Psoas muscle (tissue), 8 donors: ENCODE data around the gene INSC. TPM values are rescaled to one million over a fixed set of nuclear protein-coding genes. Genes with fewer than 3 reads are reported as not detected.

Experiments
- ATAC-seq, 4 donors: fragments of 200-7000 bp; cut with Tn5 transposase; one replicate each; pipeline ENCODE4 v1.9.1; 2020; ENCODE audit warnings: moderate library complexity in 3 of 4, mild to moderate bottlenecking in 2 of 4
- DNase-seq, 2 donors: peaks; one replicate each; pipeline ENCODE4 v3.0.0-alpha.2; 2020
- H3K27ac ChIP-seq: fragments of 200-600 bp; one replicate; pipeline ENCODE4 v1.8.0; 2022
- H3K27me3 ChIP-seq, 3 donors: fragments of 200-600 bp in 1 of 3; one replicate each; pipeline versions ENCODE4 v1.6.1 to v1.8.0; 2013 to 2022; ENCODE audit warnings: low read length in 2 of 3, mild to moderate bottlenecking in 2 of 3, moderate library complexity in 1 of 3; ENCODE audit not compliant: insufficient read depth in 3 of 3
- H3K36me3 ChIP-seq, 2 donors: fragments of 200-600 bp in 1 of 2; one replicate each; pipeline versions ENCODE4 v1.6.1 to v1.8.0; 2013 to 2022; ENCODE audit warnings: low read depth in 1 of 2, mild to moderate bottlenecking in 1 of 2, moderate library complexity in 1 of 2; ENCODE audit not compliant: insufficient read depth in 1 of 2
- H3K4me1 ChIP-seq: fragments of 200-600 bp; one replicate; pipeline ENCODE4 v1.8.0; 2022
- H3K4me3 ChIP-seq: fragments of 200-600 bp; one replicate; pipeline ENCODE4 v1.8.0; 2022; ENCODE audit warnings: mild to moderate bottlenecking
- H3K9me3 ChIP-seq: fragments of 200-600 bp; one replicate; pipeline ENCODE4 v1.8.0; 2022
- CTCF ChIP-seq: fragments of 200-600 bp; IDR thresholded peaks from one replicate; pipeline ENCODE4 v1.8.0; 2022; ENCODE audit warnings: antibody characterized with exemption
- WGBS, 3 donors: extraction: QIAGEN DNeasy Blood & Tissue Kit; methylation state at CpG; one replicate each; pipeline versions ENCODE4 v1.1.6 to v1.1.7; 2013; 5-methylcytosine and 5-hydroxymethylcytosine counted together
- intact Hi-C, 2 donors: fragments of 100-400 bp; cut with DNase I; formaldehyde crosslinking; loops; one replicate each; pipeline versions ENCODE4 v1.11.0 to v1.14.2; 2022
- polyA plus RNA-seq, 3 donors: library from polyadenylated mRNA; stranded (reverse); fragments of 200-250 nt; gene quantifications; one replicate each; pipeline ENCODE4 v1.2.3, GENCODE V29; 2013
- total RNA-seq, 4 donors: library from RNA; stranded (reverse); fragmentation: NEBNext Ultra II Directional in 2 of 4; extraction: Animal tissue kit (Norgen Biotek cat#: 25700) in 2 of 4; gene quantifications; one replicate each; pipeline versions ENCODE4 v1.2.1 to v1.2.4, GENCODE V29; 2021 to 2023
- donor health status: healthy with polysubstance abuse.
- donor health status: DM: no; HTN: no; CAD: no; lungs with moderate emphysema.
- donor health status: Bipolar disorder and iron deficiency.
- donor health status: healthy.
- donor health status: DM: yes; HTN: yes; CAD: no.
- donor health status: DM: no; HTN: no; CAD: no.
- donor health status: DM: no; HTN: no; CAD: no.
- donor health status: DM: yes; HTN: yes; CAD: no.

INSC gene
- total and polyA plus RNA-seq, 7 donors, result 0.04 to 1.2 TPM; not detected in 5

GRCh38 chr11:15258433-15259165 is 143.9 kb downstream of the INSC start:
- no peak overlapping the region for H3K27ac ChIP-seq
- no peak for ATAC-seq
- WGBS, 3 donors, result 45 to 53% (median 49%) methylated on average over 3 of the region's 3 CpGs

GRCh38 chr11:15266999-15267398 is 152.3 kb downstream of the INSC start:
- Histone ChIP-seq H3K27ac (no peak overlapping the region), H3K36me3 (no peaks in the 10 kb centered on the region), H3K27me3 (no peaks in the 10 kb centered on the region), H3K4me3 (no peak overlapping the region), H3K9me3 (peaks cover 6% of the 10 kb centered on the region), H3K4me1 (no peaks in the 10 kb centered on the region)
- 96 to 97% (median 97%) methylated on average over 1 of the region's 1 CpG for WGBS, 3 donors
- no peak for TF ChIP-seq CTCF
- DNase-seq (no peak), ATAC-seq (no peak)
- intact Hi-C loops, result no loop called here

More at GRCh38 chr11:15258433-15259165, 143.9 kb downstream of the INSC start:
- H3K4me3 ChIP-seq, result no peak overlapping the region
- no peak for DNase-seq
- no peaks in the 10 kb centered on the region for H3K4me1 ChIP-seq
- intact Hi-C loops, result no loop called here
- H3K27me3 ChIP-seq, result no peaks in the 10 kb centered on the region
- no peaks in the 10 kb centered on the region for H3K9me3 ChIP-seq
- TF ChIP-seq CTCF, result no peak
- H3K36me3 ChIP-seq, result no peaks in the 10 kb centered on the region

- no peak for DNase-seq
- TF ChIP-seq CTCF, result no peak
- Histone ChIP-seq H3K27me3 (no peaks in the 10 kb centered on the region), H3K27ac (no peak overlapping the region), H3K4me3 (no peak overlapping the region), H3K36me3 (no peaks in the 10 kb centered on the region), H3K9me3 (peaks cover 6% of the 10 kb centered on the region), H3K4me1 (no peaks in the 10 kb centered on the region)
- no peak for ATAC-seq
- intact Hi-C loops, result no loop called here
Measured at GRCh38 chr11:15268598-15268997, 153.9 kb downstream of the INSC start.

- Histone ChIP-seq H3K27me3 (peaks cover 0 to 2% (median 0%) of the 10 kb centered on the region in 3 donors), H3K4me1 (no peaks in the 10 kb centered on the region), H3K27ac (no peak overlapping the region), H3K9me3 (no peaks in the 10 kb centered on the region), H3K36me3 (no peaks in the 10 kb centered on the region), H3K4me3 (no peak overlapping the region)
- intact Hi-C loops, result no loop called here
- 49 to 57% (median 55%) methylated on average over 2 of the region's 2 CpGs for WGBS, 3 donors
- no peak for TF ChIP-seq CTCF
- ATAC-seq, result no peak
- no peak for DNase-seq
Measured at GRCh38 chr11:15275141-15275540, 160.4 kb downstream of the INSC start.

GRCh38 chr11:15276621-15277020 is 161.9 kb downstream of the INSC start:
- peaks cover 0 to 2% (median 0%) of the 10 kb centered on the region in 3 donors for H3K27me3 ChIP-seq
- no peak for TF ChIP-seq CTCF
- no peak for ATAC-seq
- intact Hi-C loops, result no loop called here
- H3K4me3 ChIP-seq, result no peak overlapping the region
- H3K36me3 ChIP-seq, result no peaks in the 10 kb centered on the region
- 27 to 37% (median 27%) methylated on average over 3 of the region's 3 CpGs for WGBS, 3 donors
- no peaks in the 10 kb centered on the region for H3K9me3 ChIP-seq
- no peak for DNase-seq
- H3K27ac ChIP-seq, result no peak overlapping the region
- no peaks in the 10 kb centered on the region for H3K4me1 ChIP-seq
